ENCODE measurements around the gene TMED7.

The TMED7 gene

GRCh38 chr5:115626445-115626823 lies 598 bp upstream of the TMED7 start:
- DNase-seq = no peak

- no peak for DNase-seq
Measured at GRCh38 chr5:115624994-115625393, 842 bp downstream of the TMED7 start.

- no peak for DNase-seq
Measured at GRCh38 chr5:115623658-115624057, 2.2 kb downstream of the TMED7 start.

- no peak for DNase-seq
Measured at GRCh38 chr5:115621365-115621900, 4.4 kb downstream of the TMED7 start.

DNA sequence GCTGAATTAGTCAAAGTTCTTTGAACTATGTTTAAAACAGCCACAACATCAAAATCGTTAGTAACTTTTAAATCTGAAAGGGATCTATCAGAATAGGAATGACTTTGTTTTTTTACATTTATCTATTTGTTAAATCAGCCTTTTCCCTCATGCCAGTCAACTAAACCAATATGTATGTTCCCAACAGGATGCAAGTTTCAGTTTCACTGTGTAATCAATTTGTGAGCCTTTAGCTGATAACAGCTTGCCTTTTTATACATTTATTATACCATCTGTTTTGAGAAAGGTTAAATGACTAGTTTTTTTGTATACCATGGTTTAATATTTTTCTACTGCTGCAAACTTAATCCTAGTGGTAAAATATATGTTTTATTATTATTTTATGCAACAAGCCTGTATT lies 8.9 kb downstream of the TMED7 start:
- DNase-seq = no peak

DNA sequence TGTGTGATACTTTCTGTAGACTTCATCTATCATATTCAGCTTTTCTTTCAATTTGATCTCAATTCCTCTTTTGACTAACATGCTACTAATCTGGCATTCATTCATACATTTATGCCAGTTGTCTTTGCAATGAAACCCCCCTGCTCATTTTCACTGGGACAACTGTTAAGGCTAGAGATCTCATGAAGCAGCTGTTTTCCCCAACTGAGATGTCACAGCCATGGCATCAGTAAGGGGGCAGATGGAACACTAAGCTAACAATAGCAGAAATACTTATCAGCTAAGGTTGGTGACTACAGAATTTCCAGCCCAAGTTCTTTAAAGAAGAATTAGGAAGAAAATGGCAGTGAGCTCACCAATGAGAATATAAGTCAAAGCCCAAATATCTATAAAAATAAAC lies 9.4 kb downstream of the TMED7 start:
- no peak for DNase-seq

DNA sequence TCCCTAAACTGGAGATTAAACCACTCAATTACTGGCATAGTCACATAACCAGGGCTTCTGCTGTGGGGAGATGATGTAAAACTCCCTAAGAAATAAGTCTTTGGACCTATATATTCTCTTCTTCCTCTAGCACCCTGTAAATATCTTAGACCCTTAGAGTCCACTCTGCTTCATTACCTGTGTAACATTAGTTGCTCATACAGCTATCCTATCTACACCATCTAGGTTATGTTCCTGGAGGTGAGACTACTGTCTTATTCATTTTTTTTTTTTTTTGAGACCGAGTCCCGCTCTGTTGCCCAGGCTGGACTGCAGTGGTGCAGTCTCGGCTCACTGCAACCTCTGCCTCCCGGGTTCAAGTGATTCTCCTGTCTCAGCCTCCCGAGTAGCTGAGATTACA lies 14.0 kb downstream of the TMED7 start:
- DNase-seq = no peak

DNA sequence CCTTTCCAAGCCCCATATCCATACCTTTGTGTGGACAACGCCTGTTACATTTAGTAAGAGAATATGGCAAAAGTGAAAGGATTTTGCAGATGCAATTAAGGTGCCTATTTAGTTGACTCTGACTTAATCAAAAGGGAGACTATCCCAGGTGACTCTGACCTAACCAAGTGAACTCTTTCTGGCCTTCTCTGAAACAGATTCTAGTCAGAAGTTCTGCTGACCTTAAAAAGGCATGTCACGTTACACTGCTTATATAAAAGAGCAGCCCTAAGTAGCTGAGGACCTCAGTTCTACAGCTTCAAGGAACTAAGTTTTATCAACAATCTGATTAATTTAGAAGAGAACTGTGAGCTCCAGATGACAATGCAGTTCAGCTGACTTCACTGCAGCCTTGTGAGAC lies 17.9 kb downstream of the TMED7 start:
- DNase-seq = no peak

DNA sequence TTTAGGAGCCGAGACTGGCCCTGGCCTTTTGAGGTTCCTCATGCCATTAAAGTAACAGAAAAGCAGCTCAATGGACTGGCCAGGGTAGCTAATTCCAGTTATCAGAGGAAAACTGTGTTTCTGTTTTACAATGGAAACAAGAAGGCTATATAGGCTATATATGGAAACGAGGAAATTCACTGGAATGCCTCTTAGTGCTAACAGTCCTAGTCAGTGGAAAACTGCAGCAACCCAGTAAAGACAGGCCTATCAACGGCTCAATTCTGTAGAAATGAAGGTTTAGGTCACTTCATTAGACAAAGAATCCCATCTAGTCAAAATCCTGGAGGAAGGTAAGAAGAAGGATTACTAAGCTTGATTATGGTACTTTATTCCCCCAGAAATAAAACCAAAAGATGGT lies 20.4 kb downstream of the TMED7 start:
- DNase-seq = no peak

DNA sequence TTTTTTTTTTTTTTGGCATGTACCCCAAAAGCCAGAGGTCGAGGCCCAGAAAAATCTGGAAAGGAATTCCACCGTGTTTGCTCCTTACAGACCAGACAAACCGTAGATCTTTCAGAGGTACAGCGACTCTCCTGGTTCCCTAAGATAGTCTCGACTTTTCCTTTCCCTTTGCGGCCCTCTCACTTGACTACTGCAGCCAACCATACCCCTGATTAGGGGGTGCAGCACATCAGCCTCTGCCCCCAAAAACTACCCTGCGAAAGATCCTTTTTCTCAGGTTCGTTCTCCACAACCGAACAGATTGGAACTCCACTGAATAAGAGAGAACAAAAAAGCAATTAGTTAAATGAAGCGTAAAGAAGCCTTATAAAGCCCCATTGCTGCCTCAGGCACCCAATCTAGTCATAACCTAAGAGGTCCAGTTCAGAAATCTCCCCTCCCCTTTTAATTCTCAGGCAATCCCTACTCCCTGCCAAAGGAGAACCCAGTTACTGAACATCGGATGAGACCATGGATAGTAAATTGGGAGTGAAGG lies 23.2 kb downstream of the TMED7 start:
- DNase-seq = no peak

DNA sequence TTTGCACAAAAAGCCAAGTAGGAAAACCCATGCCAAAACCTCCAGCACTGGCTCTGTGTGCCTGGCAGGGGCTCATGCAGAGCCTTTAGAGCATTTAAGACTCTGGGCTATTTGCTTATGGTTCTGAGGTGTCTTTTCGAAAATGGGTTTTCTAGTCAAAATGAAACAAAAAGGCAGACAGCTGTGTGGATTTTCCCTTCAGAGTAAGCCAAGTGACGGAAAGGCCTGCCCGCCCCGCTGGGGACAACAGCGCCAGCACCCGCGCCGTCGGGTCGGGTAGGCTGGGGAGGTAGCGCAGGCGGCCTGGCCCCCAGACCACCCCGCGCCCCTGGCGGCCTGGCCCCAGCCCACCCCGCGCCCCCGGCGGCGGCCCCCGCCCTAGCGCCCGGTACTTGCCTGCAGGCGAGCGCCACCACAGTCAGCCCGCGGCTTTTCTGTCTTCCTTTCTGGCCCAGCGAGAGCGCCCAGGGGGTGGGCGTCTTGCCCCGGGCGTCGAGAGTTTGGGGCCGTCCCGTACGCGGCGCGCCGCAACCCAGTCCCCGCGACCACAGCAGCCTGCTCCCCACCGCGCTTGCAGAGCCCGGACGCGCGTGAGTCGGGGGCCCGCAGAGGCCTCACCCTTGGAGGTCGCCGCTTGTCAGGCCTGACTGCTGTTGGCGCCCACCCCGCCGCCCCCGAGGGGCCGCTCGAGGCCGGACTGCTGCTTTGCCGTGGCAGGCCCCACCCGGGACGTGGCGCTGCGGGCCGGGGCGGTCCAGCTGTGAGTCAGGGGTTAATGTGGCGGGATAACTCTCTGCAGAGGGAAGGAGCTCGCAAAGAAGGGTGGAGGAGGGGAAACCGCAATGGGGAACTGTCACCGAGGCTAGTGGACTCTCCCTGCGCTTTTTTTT lies 23.9 kb downstream of the TMED7 start, which contains the start of gene TICAM2:
Gene TICAM2, minus strand, starts transcription at position 779 of the 890 bp plus-strand sequence. CDS start 21,223 bp downstream, outside the sequence.
- DNase-seq = no peak

- DNase-seq = no peak
Measured at GRCh38 chr5:115600766-115601165, 25.1 kb downstream of the TMED7 start.

GRCh38 chr5:115599924-115600323 lies 25.9 kb downstream of the TMED7 start:
- DNase-seq = no peak

- DNase-seq = no peak
Measured at GRCh38 chr5:115599502-115599901, 26.3 kb downstream of the TMED7 start.

DNA sequence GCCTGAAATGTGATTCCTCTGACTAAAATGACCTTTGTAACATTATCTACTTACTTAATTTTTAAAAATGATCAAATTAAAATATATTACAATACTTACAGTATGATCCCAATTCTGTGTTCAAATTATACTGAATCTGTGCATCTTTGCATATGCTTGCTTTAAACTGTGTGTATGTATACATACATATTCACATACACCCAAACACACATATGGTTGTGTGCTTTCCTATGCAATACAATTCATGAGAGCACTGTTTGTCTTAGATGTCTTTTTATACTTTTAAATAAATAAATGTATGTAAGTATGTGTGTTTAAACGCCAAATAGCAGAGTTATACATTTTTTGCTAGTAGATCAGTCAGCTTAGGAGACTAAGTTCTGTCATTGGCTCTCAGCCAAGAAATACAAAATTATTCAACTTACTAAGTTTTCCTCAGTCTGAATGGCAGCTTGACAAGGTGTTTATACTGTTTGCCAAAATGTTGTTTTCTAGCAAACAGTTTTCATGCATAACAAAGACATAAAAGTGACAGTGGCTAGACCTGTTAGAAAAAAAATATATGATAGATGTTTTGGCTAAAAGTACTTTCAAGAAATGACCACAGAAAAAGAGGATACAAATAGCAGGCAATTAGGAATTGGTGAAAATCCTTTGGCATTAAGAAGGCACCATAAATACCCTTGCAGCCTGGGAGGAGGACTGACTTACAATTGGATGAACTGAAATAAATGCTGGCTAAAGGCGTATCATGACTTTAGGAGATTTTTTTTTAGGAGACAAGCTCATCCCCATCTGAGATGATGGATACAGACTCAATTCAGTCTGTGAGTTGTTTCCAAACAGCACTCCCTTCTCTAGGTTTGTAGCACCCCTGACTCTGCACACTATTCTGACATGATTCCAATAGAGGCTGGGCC lies 31.4 kb downstream of the TMED7 start:
- no peak for DNase-seq

DNA sequence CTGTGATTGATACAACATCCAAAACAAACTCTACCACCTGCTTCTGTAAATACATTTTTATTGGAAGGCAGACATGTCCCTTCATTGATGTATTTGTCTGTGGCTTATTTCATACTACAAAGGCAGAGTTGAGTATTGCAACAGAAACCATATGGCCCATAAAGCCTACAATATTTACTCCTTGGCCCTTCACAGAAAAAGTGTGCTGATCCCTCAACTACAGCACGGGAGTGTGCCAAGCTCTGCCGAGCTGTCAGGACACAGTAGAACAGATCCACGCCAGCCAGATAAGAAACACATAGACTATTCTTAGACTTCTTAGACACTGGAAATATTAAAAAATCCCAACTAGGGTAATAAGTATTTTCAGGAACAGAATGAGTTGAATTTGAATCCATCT lies 36.8 kb downstream of the TMED7 start:
- DNase-seq = no peak

GRCh38 chr5:115588640-115589039 lies 37.2 kb downstream of the TMED7 start:
- no peak for DNase-seq

- DNase-seq = no peak
Measured at GRCh38 chr5:115586525-115587146, 39.2 kb downstream of the TMED7 start.

- no peak for DNase-seq
Measured at GRCh38 chr5:115585265-115585664, 40.6 kb downstream of the TMED7 start.

DNA sequence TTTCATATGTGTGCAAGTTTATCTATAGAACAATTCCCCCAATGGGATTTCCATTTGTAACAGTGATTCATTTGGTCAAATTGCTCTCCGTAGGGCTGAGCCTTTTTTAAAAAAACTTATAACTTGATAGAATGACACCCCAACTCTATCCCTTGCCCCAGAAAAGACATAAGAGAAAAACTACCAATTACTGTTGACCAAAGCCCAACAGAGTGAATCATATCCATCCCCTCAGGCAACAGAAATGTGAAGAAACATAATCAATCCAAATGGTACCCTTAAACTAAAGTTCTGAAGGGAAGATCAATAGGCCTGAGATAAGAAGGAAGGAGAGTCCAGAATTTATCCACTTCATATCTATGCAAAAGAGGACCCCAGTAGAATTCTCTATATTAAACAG lies 41.3 kb downstream of the TMED7 start:
- no peak for DNase-seq

DNA sequence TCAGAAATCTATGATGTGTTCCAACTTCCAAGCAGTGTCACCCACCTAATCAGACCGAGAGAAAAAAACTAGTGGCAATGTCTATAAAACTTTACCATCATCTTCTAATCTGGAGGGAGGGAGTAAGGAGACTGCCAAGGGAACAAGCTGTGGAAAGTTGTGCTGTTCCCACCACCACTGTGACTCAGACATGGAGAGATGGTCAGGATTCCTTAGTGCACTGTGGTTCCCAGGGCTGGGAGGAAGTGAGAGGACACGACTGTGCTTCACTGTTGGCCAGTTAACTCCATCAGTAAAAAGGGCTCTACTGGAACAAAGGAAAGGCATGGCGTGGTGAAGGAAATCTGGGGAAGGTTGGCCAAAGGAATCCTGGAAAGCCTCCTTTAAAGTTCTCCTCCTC lies 42.4 kb downstream of the TMED7 start:
- no peak for DNase-seq

DNA sequence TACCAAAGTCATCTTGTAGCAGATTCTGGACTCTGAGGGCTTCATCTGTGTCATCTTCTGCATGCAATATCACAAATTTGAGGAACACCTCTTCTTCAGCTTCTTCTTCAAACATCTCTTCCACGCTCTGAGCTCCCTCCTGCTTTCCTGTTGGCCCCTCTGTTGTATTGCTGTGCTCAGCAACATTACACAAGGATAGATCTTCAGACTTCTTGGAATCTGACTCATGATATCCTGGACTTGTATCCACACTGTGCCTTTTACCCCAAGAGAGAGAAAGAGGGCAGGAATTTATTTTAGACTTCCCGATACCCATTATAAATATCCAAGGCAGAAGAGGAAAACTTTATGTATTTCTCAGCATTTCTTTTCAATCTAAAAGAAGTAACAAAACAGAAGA lies 44.9 kb downstream of the TMED7 start:
- DNase-seq = no peak

GRCh38 chr5:115579747-115580173 lies 46.1 kb downstream of the TMED7 start:
- DNase-seq = no peak

All from DMS153 (cell line).